Activated T-helper 2 cell treated with anti-CD3 and anti-CD28 coated beads, Interferon-gamma antibody, Interleukin-2, Interleukin-4, amounts not matched to agents 10 μg/mL and 5 μg/mL and 100 μg/mL, durations not matched to agents 14 hours and 24 hours and 36 hours (primary cell): ENCODE results near the gene DHX40. TPM values are rescaled to one million over a fixed set of nuclear protein-coding genes. Genes with fewer than 3 reads are reported as not detected.

Experiments
- DNase-seq: peaks from one replicate; pipeline ENCODE4 v3.0.0; 2021; ENCODE audit warnings: low spot score
- H3K27ac Mint-ChIP-seq: one replicate; pipeline ENCODE4 v1.8.0; 2021; ENCODE audit warnings: mixed read lengths
- H3K27me3 Mint-ChIP-seq: one replicate; pipeline ENCODE4 v1.8.0; 2021; ENCODE audit warnings: low read depth, mixed read lengths
- H3K36me3 Mint-ChIP-seq: one replicate; pipeline ENCODE4 v1.8.0; 2021; ENCODE audit warnings: low read depth, mixed read lengths
- H3K4me1 Mint-ChIP-seq: one replicate; pipeline ENCODE4 v1.8.0; 2021; ENCODE audit warnings: low read depth, mixed read lengths
- H3K4me3 Mint-ChIP-seq: one replicate; pipeline ENCODE4 v1.8.0; 2021; ENCODE audit warnings: low read depth, mild to moderate bottlenecking, moderate library complexity, mixed read lengths
- H3K9me3 Mint-ChIP-seq: one replicate; pipeline ENCODE4 v1.8.0; 2021; ENCODE audit warnings: mixed read lengths
- intact Hi-C: fragments of 100-400 bp; cut with micrococcal nuclease; formaldehyde crosslinking; loops from one replicate; pipeline ENCODE4 v1.15.1; 2023
- total RNA-seq: library from RNA; stranded (reverse); gene quantifications from 2 replicates; pipeline ENCODE4 v1.2.3, GENCODE V29; 2022

Gene DHX40
- total RNA-seq, 1 donor from 2014 or later, result 18.2 TPM

DNA sequence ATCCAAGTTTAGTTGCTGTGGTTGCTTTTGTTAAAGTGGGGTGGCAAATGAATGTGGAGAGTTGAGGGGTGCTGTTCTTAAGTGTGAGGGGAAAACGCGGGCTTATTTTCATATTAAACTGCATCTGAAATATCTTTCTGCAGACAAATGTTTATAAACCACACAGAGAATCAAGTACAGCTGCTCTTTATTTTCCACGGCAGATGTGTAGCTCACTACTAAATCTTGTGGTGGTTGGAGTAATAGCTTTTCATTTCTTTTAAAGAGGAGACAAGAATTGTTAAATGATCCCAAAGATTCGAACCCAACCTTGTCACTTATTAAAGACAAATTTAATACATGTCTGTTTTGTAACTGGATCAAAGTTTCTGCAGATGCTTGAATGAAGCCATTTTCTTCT, 56.4 kb downstream of the DHX40 start:
- intact Hi-C loops, result loop anchor here (2.0 kb wide), 1 partner anchor 13 kb away; no protein-coding TSS in a partner anchor
- Mint-ChIP-seq H3K27ac (no peak overlapping the region), H3K36me3 (peaks cover 33% of the 10 kb centered on the region), H3K4me1 (peaks cover 50% of the 10 kb centered on the region), H3K9me3 (no peaks in the 10 kb centered on the region), H3K4me3 (peak overlapping the region; percentile 91), H3K27me3 (no peaks in the 10 kb centered on the region)
- no peak for DNase-seq

DNA sequence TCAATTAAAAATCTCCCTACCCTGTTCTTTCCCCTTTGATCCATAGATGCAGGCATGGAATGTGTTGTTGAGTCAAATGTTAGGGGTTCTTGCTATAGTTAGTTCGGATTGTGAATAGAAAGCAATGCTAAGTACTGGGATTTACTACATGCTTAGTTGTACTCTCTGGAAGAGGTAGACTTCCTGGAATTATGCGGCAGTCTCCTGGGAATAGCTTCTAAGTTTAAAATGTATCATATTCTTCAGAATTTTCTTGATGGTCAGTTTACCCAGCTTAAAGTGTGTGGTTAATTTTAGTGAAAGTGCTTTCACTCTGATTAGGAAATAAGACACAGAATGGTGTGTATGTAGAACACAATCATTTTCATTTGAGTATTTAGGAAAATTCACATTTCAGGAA, 57.7 kb downstream of the DHX40 start:
- no peaks in the 10 kb centered on the region for H3K9me3 Mint-ChIP-seq
- H3K36me3 Mint-ChIP-seq, result peaks cover 38% of the 10 kb centered on the region
- no peak for DNase-seq
- H3K27ac Mint-ChIP-seq, result no peak overlapping the region
- intact Hi-C loops, result no loop called here
- H3K27me3 Mint-ChIP-seq, result no peaks in the 10 kb centered on the region
- peaks cover 45% of the 10 kb centered on the region for H3K4me1 Mint-ChIP-seq
- H3K4me3 Mint-ChIP-seq, result peak overlapping the region; percentile 40

DNA sequence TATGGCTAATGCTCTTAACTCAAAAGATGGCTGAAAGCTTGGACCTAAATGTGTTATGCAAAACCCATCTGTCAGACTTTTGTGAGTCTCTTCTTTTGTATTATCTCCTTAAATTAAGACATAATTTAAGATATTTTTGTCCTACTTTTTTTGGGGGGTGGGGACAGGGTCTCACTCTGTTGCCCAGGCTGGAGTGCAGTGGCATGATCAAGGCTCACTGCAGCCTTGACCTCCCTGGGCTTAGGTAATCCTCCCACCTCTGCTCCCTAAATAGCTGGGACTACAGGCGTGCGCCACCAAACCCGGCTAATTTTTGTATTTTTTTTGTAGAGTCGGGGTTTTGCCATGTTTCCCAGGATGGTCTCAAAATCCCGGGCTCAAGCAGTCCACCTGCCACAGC, 61.3 kb downstream of the DHX40 start:
- peaks cover 48% of the 10 kb centered on the region for H3K36me3 Mint-ChIP-seq
- peaks cover 49% of the 10 kb centered on the region for H3K4me1 Mint-ChIP-seq
- no peak overlapping the region for H3K27ac Mint-ChIP-seq
- intact Hi-C loops, result no loop called here
- no peak for DNase-seq
- H3K27me3 Mint-ChIP-seq, result no peaks in the 10 kb centered on the region
- no peaks in the 10 kb centered on the region for H3K9me3 Mint-ChIP-seq
- H3K4me3 Mint-ChIP-seq, result no peak overlapping the region

DNA sequence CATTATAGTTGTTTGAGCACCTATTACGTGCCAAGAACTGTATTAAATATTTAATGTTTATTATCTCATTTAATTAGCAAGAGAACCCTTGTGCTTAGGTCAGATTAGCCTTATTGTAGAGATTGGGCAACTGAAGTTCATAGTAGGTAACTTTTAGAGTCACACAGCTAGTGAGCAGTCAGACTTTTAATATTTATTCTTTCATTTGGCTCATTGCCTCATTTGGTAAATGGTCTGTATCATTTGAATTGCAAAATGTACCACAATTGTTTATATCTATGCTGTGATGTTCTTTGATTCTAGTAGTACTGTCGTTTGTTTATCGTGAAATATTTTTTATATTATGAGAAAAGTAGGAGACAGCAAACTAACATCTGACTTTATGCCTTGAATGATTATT, 61.9 kb downstream of the DHX40 start:
- Mint-ChIP-seq H3K27me3 (no peaks in the 10 kb centered on the region), H3K36me3 (peaks cover 48% of the 10 kb centered on the region), H3K9me3 (no peaks in the 10 kb centered on the region), H3K4me3 (no peak overlapping the region), H3K27ac (no peak overlapping the region), H3K4me1 (peaks cover 48% of the 10 kb centered on the region)
- intact Hi-C loops, result no loop called here
- DNase-seq, result no peak

DNA sequence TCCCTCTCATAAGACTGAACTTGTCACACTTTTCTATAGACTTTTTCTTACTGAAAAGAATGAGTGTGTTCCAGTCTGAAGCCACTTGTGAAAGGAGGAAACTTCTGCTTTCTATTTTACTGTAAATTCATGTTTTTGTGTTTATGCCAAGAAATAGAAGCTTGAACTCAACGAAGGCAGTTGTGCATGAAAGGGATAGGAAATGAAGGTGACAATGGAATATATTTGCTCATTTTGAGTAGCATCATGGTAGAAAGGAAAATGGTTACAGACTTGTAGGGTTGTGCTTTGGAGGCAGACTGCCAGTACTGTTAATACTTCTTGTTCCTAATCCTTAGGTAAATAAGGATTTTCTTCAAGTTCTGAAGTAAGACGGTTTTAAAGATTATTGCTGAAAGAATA, 62.4 kb downstream of the DHX40 start:
- peak overlapping the region; percentile 69 for H3K27ac Mint-ChIP-seq

DNA sequence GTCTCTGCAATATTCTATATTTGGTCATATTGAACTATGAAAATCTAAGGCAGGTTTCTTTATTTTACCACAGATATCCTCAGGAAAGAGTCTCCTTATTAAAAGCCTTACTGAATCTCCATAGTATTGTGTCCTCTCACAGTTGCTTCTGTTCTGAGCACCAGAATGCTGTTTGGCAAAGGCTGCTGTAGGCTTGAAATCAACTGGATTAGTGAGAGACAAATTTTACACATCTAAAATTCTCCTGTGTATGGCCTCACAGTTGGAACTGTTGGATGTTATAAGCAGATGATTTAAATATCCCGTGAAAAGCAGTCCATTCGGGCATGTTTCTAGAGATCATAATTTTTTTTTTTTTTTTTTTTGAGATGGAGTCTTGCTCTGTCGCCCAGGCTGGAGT, 63.8 kb downstream of the DHX40 start:
- Mint-ChIP-seq H3K36me3 (peaks cover 40% of the 10 kb centered on the region), H3K9me3 (no peaks in the 10 kb centered on the region), H3K4me1 (peaks cover 44% of the 10 kb centered on the region), H3K4me3 (no peak overlapping the region), H3K27ac (no peak overlapping the region), H3K27me3 (no peaks in the 10 kb centered on the region)
- no peak for DNase-seq
- intact Hi-C loops, result no loop called here

More for the DNA sequence above, 62.4 kb downstream of the DHX40 start:
- Mint-ChIP-seq H3K36me3 (peaks cover 48% of the 10 kb centered on the region), H3K4me3 (no peak overlapping the region), H3K4me1 (peaks cover 46% of the 10 kb centered on the region), H3K9me3 (no peaks in the 10 kb centered on the region), H3K27me3 (no peaks in the 10 kb centered on the region)
- DNase-seq, result no peak
- intact Hi-C loops, result no loop called here

DNA sequence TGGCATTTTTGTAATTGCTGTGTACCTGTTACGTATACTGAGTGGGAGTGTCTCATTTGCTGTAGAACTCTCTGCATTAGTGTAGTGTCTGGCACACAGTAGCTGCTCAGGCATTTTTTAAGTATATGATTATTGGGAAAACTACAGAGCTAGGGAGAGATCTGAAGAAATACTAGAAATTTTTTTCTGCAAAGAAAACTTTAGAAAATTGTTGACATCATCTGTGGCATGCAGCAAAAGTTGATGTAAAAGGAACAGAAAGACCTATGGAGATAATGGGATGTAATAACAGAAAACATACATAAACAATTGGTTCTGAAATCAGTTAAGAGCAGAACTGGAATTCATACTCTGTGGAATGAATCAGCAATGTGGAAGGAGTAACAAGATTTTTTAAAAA, 65.9 kb downstream of the DHX40 start:
- DNase-seq, result no peak
- intact Hi-C loops, result no loop called here
- H3K4me3 Mint-ChIP-seq, result no peak overlapping the region
- H3K36me3 Mint-ChIP-seq, result peaks cover 35% of the 10 kb centered on the region
- H3K27me3 Mint-ChIP-seq, result no peaks in the 10 kb centered on the region
- no peaks in the 10 kb centered on the region for H3K9me3 Mint-ChIP-seq
- peaks cover 46% of the 10 kb centered on the region for H3K4me1 Mint-ChIP-seq
- peak overlapping the region; percentile 20 for H3K27ac Mint-ChIP-seq

DNA sequence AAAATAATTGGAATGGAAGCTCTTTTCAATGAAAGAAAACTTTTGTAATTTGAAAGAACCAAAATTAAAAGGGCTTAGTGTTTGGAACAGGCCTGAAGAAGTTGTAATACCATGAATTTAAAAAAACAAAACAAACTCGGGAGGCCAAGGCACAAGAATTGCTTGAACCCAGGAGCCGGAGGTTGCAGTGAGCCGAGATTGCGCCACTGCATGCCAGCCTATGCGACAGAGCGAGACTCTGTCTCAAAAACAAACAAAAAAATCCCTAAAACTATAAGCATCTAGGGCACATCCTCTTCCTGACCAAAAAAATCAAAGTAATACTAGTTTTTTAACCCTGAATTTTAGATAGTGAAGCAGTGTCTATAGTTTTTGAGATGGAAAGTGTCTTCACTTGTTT, 67.0 kb downstream of the DHX40 start:
- no peaks in the 10 kb centered on the region for H3K9me3 Mint-ChIP-seq
- peaks cover 32% of the 10 kb centered on the region for H3K36me3 Mint-ChIP-seq
- DNase-seq, result no peak
- no peak overlapping the region for H3K27ac Mint-ChIP-seq
- peaks cover 44% of the 10 kb centered on the region for H3K4me1 Mint-ChIP-seq
- intact Hi-C loops, result no loop called here
- H3K4me3 Mint-ChIP-seq, result no peak overlapping the region
- H3K27me3 Mint-ChIP-seq, result no peaks in the 10 kb centered on the region

DNA sequence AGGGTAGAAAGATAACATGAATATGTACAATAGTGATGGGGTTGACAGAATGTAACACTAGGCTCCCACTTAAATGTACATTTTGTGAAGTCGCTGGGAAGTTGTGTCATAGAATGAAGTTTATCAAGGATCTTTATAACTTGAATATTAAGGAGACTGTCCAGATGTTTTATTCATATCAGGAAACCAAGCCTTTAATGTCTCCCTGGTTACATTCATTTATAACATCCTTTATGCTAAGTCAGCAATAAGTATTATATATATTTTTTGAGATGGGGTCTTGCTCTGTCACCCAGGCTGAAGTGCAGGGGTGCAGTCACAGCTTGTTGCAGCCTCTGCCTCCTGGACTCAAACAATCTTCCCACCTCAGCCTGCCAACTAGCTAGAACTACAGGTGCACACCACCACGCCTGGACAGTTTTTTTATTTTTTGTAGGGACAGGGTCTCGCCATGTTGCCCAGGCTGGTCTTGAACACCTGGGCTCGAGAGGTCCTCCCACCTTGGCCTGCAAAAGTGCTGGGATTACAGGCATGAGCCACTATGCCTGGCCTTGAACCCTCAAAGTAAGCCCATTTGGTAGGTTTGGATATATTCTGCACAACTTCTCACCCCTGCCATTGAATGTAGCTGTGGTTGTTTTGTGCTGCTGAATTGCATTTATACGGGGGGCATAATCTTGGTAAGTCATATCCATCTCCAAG, 68.4 kb downstream of the DHX40 start:
- peaks cover 27% of the 10 kb centered on the region for H3K36me3 Mint-ChIP-seq
- H3K27me3 Mint-ChIP-seq, result no peaks in the 10 kb centered on the region
- DNase-seq, result no peak
- H3K27ac Mint-ChIP-seq, result no peak overlapping the region
- H3K4me1 Mint-ChIP-seq, result peaks cover 35% of the 10 kb centered on the region
- H3K9me3 Mint-ChIP-seq, result no peaks in the 10 kb centered on the region
- H3K4me3 Mint-ChIP-seq, result no peak overlapping the region
- intact Hi-C loops, result loop anchor here (2.0 kb wide), 1 partner anchor 13 kb away; no protein-coding TSS in a partner anchor

DNA sequence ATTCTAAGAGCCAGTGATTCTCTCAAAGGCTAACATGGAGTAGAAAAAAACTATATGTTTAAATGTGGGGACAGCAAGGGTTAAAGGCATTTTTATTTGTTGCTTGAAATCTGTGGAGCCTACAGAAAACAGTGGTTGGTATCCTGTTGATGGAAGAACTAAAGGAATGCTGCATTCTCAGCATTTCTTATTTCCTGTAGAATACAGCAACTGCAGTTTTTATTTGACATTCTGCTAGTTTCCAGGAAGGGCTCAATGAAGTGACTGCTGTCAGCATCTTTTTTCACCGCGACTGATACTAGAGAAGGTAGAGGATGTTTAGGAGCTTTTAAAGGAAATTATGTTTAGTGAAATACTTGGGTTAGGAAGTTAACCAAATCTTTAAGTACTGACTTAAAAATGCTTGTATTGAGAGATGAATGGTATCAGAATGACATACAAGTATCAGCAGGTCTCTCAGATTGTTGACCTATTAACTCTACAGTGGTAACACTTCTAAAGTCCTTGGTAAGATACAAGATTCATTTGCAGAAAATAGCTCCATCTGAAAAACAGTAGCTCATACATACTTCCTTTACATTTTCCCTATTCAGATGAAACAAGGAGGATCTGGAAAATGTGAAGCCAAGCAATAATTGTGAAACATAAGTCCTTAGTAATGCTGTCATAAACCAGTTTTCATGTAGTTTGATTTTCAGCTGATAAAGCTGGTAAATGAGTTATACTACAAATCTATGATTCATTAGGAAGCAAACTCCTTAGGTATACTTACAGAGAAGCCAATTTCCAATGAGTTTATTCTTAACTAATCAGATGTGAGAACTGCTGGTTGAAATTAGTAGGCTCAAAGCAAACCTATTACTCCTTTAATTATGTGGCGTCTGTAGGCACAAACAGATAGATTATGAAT, 69.5 kb downstream of the DHX40 start:
- H3K27ac Mint-ChIP-seq, result peak overlapping the region; percentile 55
- DNase-seq, result no peak
- no peak overlapping the region for H3K4me3 Mint-ChIP-seq
- H3K9me3 Mint-ChIP-seq, result no peaks in the 10 kb centered on the region
- H3K4me1 Mint-ChIP-seq, result peaks cover 33% of the 10 kb centered on the region
- peaks cover 20% of the 10 kb centered on the region for H3K36me3 Mint-ChIP-seq
- intact Hi-C loops, result loop anchor here (2.0 kb wide), 1 partner anchor 14 kb away; no protein-coding TSS in a partner anchor
- no peaks in the 10 kb centered on the region for H3K27me3 Mint-ChIP-seq

DNA sequence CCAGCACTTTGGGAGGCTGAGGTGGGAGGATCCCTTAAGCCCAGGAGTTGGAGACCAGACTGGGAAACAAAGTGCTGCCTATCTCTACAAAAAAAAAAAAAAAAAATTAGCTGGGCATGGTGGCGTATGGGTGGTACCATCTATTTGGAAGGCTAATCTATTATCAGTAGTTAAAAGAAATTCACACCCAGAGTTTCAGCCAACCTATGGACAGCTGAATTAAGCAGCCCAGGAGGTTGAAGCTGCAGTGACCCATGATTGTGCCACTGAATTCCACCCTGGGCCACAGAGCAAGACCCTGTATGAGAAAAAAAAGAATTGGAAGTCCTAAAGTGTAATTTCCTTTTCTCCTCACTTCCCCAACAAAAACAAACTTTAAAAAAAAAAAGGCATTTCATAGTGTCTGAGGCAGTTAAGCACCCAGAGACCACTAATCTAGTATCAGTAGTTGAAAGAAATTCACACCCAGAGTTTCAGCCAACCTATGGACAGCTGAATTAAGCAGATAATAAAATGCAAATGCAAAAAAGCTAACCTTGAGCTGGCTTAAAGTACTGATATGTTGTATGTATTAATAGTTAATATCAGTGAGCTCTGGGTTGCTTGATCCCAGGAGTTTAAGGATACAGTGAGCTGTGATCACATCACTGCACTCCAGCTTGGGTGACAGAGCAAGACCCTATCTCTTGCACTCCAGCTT, 72.4 kb downstream of the DHX40 start:
- no peak overlapping the region for H3K4me3 Mint-ChIP-seq
- no peaks in the 10 kb centered on the region for H3K27me3 Mint-ChIP-seq
- H3K27ac Mint-ChIP-seq, result peak overlapping the region; percentile 0
- intact Hi-C loops, result no loop called here
- H3K36me3 Mint-ChIP-seq, result peaks cover 11% of the 10 kb centered on the region
- peaks cover 42% of the 10 kb centered on the region for H3K4me1 Mint-ChIP-seq
- no peak for DNase-seq
- H3K9me3 Mint-ChIP-seq, result no peaks in the 10 kb centered on the region

DNA sequence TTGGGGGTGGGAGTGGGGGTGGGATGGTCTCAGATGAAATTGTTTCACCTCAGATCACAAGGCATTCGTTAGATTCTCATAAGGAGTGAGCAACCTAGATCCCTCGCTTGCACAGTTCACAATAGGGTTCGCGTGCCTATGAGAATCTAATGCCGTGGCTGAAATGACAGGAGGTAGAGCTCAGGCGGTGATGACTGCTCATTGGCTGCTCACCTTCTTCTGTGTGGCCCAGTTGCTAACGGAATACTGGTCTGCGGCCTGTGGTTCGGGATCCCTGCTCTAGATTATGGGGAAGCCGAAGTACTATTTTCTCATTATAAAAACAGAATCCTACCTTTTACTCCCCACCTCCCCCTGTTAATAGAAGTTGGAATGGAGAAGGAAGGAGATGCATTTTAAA, 73.1 kb downstream of the DHX40 start:
- Mint-ChIP-seq H3K9me3 (no peaks in the 10 kb centered on the region), H3K36me3 (peaks cover 14% of the 10 kb centered on the region), H3K4me1 (peaks cover 45% of the 10 kb centered on the region), H3K27ac (no peak overlapping the region), H3K27me3 (no peaks in the 10 kb centered on the region), H3K4me3 (no peak overlapping the region)
- no peak for DNase-seq
- intact Hi-C loops, result no loop called here
